Peyer's patch (tissue), 4 donors: ENCODE measurements around the gene BTBD8.

Experiments
- CTCF ChIP-seq, 6 experiments: fragments of 450-650 bp in 4 of 6; fragments of 200-600 bp in 2 of 6; sonication (generic) in 1 of 6; IDR thresholded peaks; one replicate each; pipeline ENCODE4 v1.5.1; 2017 to 2019; ENCODE audit warnings: antibody characterized with exemption in 6 of 6, mild to moderate bottlenecking in 3 of 6, moderate library complexity in 1 of 6
- POLR2A ChIP-seq, 2 donors: fragments of 450-650 bp; IDR thresholded peaks; one replicate each; pipeline ENCODE4 v1.5.1; 2017; ENCODE audit warnings: antibody characterized with exemption in 2 of 2, mild to moderate bottlenecking in 2 of 2, moderate library complexity in 2 of 2

GRCh38 chr1:92087542-92087941, 7.4 kb downstream of the BTBD8 start:
- TF ChIP-seq POLR2A (IDR thresholded peaks at IDR 0.05) (no peak), CTCF (IDR thresholded peaks at IDR 0.05) (no peak)
